HK-2 (cell line): ENCODE data around the gene ANKRD40.
A peak's percentile ranks its signal among the peaks of the same experiment; 100 is the strongest.
"Not testable (repeated sequence)": the region's sequence is repeated elsewhere in the genome, so short reads cannot be mapped to it uniquely, and the experiment has no call there.

ENCODE experiments used
- DNase-seq: peaks from one replicate; pipeline ENCODE4 v3.0.0-alpha.2; 2018; ENCODE audit not compliant: unreplicated experiment

Gene ANKRD40

GRCh38 chr17:50707289-50708049, at the start of gene ANKRD40:
TSS of gene ANKRD40 (minus strand) at chr17:50707914. CDS start at chr17:50707654, 260 bp downstream.
- peak; percentile 90 for DNase-seq

GRCh38 chr17:50754521-50754920, 46.8 kb upstream of the ANKRD40 start:
- no peak for DNase-seq

GRCh38 chr17:50749245-50749644, 41.5 kb upstream of the ANKRD40 start:
- no peak for DNase-seq

GRCh38 chr17:50745631-50746030, 37.9 kb upstream of the ANKRD40 start:
- DNase-seq, result no peak

- no peak for DNase-seq
These were observed 31.4 kb upstream of the ANKRD40 start for GRCh38 chr17:50739098-50739497.

GRCh38 chr17:50737118-50737698, 29.5 kb upstream of the ANKRD40 start:
- DNase-seq, result no peak

GRCh38 chr17:50735287-50735686, 27.6 kb upstream of the ANKRD40 start:
- DNase-seq, result no peak

GRCh38 chr17:50731575-50732460, 24.1 kb upstream of the ANKRD40 start:
- DNase-seq, result no peak

GRCh38 chr17:50728881-50729765, 21.4 kb upstream of the ANKRD40 start:
- DNase-seq, result no peak

GRCh38 chr17:50728112-50728429, 20.4 kb upstream of the ANKRD40 start:
- DNase-seq, result no peak

- no peak for DNase-seq
These were observed 18.3 kb upstream of the ANKRD40 start for GRCh38 chr17:50725769-50726655.

- DNase-seq, result not testable (repeated sequence)
These were observed 16.9 kb upstream of the ANKRD40 start for GRCh38 chr17:50724622-50725021.

- no peak for DNase-seq
These were observed 15.0 kb upstream of the ANKRD40 start for GRCh38 chr17:50722746-50723145.

- no peak for DNase-seq
These were observed 13.7 kb upstream of the ANKRD40 start for GRCh38 chr17:50721194-50722010.

GRCh38 chr17:50719924-50720794, 12.4 kb upstream of the ANKRD40 start:
- DNase-seq, result no peak

GRCh38 chr17:50719144-50719923, 11.6 kb upstream of the ANKRD40 start, which contains the start of gene LUC7L3:
TSS of gene LUC7L3 (plus strand) at chr17:50719603. CDS start at chr17:50719733, 130 bp downstream.
- peak; percentile 95 for DNase-seq

GRCh38 chr17:50715471-50715870, 7.8 kb upstream of the ANKRD40 start:
- DNase-seq, result no peak

- no peak for DNase-seq
These were observed 4.9 kb upstream of the ANKRD40 start for GRCh38 chr17:50712641-50713040.
